Putamen (tissue), 1 donor: Measurements from ENCODE around the gene MAMDC4.
"Not testable (repeated sequence)": the region's sequence is repeated elsewhere in the genome, so short reads cannot be mapped to it uniquely, and the experiment has no call there.

Experiments
- DNase-seq: peaks from one replicate; pipeline ENCODE4 v3.0.0-alpha.2; 2016; ENCODE audit warnings: low spot score

Gene MAMDC4

GRCh38 chr9:136862849-136863622 is 10.9 kb downstream of the MAMDC4 start:
- DNase-seq = no peak

GRCh38 chr9:136863623-136864273 is 11.6 kb downstream of the MAMDC4 start:
- DNase-seq = no peak

DNA sequence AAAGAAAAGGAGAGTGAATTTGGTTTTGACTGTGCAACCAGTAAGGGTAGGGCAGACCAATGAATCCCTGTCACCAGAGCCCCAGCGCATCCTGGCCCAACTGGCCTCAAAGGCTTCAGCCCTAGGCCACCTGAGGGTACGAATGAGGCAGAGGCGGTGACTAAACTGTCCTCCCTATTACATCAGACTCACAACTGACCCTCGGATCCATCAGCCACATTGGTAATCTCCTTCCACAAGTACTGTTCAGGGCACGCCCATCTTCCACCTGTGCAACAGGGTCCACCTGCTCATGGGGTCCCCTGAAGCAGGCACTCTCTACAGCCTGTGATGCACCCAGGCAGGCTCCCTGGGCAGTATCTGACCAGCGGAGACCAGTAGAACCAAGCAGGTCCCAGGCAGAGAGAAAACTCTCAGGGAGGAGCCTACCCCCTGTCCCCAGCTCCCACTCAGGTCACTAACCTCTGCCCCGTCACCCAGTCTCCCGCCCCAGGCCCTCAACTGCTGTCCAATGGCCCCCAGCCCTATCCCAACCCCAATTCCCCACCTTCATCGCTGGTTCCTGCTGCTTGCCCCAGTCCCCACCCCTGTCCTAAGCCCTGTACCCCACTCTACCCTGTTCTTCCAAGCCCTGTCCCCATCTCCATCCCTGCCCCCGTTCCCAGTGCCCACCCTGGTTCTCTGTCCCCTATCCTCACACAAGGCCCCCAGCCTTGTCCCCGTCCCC is 13.1 kb downstream of the MAMDC4 start:
- DNase-seq = no peak

- no peak for DNase-seq
Measured at GRCh38 chr9:136865768-136866103, 13.6 kb downstream of the MAMDC4 start.

DNA sequence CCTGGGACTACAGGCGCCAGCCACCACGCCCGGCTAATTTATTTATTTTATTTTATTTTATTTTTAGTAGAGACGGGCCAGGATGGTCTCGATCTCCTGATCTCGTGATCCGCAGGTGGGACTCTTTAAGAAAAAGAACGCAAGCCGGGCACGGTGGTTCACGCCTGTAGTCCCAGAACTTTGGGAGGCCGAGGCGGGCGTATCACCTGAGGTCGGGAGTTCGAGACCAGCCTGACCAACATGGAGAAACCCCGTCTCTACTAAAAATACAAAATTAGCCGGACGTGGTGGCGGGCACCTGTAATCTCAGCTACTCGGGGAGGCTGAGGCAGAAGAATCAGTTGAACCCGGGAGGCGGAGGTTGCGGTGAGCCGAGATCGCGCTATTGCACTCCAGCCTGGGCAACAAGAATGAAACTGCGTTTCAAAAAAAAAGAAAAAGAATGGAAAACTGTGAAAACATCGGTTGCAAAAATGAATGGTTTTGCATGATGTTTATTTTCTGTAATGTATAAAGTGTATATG is 14.8 kb downstream of the MAMDC4 start:
- not testable (repeated sequence) for DNase-seq

GRCh38 chr9:136867480-136867879 is 15.3 kb downstream of the MAMDC4 start:
- DNase-seq = no peak

- no peak for DNase-seq
Measured at GRCh38 chr9:136867917-136868316, 15.8 kb downstream of the MAMDC4 start.

DNA sequence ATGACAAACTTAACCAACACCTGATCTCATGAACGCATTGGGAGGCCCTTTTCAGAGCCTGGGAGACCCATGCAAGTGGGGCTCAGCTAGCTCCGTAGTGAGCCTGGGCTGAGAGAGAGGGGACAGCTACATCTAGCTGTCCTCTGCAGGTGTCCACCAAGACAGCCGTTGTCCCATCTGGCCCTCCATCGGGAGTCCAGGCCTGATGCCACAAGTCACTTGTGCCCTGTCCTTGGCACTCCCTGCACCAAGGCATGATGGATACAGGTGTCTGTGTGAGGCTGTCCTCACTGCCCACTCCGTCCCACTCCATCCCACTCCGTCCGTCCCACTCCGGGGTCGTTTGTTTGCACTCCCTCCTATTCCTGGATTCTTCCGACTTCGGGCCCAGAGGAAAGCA is 16.5 kb downstream of the MAMDC4 start:
- DNase-seq = no peak

- not testable (repeated sequence) for DNase-seq
Measured at GRCh38 chr9:136869611-136870010, 17.5 kb downstream of the MAMDC4 start.

DNA sequence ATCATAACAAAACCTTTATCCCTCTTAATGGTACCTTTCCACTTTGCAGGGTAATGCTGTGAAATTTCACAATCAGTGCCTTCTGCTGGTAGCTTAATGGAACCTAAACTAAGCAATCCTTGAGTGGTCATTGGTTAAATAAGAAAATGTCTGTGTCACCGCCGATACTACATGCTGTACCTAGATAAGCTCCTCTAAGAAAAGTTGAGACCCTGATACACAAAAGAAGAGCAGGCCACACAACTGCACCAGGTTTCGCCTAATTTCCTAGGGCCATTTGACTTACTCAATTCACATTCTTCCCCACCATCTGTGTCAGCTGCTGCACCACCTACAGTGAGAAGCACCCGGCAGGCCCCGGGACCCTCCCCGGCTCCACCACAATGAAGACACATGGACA is 23.0 kb downstream of the MAMDC4 start:
- no peak for DNase-seq

DNA sequence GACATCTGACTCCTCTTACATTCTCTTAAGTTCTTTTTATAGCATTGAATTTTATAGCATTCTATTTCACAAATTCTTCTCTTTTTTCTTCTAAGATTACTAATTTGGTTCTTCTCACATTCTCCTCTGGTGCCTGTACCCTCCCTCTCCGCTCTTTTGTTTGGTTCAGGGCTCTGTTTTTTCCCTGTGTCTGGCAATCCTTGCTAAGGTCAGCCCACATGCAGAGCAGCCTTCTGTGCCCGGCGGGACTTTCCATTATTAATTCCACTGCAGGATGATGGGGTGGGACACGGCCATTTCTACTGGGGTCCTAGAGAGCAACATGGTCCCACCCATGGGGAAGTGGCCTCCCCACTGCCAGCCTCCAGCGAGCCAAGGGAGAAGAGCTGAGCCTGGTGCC is 24.3 kb downstream of the MAMDC4 start:
- DNase-seq = no peak

DNA sequence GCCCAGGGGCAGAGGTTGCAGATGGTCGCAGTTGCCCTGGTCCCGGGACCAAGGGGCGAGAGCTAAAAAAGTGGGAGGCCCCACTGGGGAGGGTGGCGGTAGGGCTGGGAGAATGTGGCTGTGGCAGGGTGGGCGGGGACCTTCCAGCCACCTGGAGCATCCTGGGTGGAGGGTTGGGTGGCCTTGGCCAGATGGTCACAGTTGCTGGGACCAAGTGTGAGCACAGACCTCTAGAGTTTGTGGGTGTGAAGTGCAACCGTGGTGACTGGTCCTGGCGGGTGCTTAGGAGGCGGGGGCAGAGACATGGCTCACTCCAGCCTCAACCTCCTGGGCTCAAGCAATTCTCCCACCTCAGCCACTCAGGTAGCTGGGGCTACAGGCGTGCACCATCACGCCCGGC is 28.5 kb downstream of the MAMDC4 start:
- no peak for DNase-seq

DNA sequence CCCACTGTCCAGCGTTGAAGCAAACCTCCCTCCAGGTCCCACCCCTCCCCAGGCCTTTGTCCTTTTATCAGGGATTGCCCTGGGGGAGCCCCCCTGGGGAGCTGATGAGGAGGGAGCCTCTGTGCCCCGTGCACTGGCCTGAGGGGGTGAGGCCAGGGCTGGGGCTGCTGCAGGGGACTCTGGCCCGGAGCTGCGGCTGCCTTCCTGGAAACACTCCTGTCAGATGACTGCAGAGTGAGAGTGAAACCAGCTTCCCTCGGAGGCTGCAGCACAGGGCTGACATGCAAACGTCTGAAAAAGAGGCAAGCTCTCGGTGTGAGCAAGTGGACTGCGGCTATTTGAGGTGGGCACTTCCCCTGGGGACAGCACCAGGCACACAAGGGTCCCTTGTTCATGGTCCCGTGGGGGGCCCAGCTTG is 29.6 kb downstream of the MAMDC4 start:
- DNase-seq = no peak

DNA sequence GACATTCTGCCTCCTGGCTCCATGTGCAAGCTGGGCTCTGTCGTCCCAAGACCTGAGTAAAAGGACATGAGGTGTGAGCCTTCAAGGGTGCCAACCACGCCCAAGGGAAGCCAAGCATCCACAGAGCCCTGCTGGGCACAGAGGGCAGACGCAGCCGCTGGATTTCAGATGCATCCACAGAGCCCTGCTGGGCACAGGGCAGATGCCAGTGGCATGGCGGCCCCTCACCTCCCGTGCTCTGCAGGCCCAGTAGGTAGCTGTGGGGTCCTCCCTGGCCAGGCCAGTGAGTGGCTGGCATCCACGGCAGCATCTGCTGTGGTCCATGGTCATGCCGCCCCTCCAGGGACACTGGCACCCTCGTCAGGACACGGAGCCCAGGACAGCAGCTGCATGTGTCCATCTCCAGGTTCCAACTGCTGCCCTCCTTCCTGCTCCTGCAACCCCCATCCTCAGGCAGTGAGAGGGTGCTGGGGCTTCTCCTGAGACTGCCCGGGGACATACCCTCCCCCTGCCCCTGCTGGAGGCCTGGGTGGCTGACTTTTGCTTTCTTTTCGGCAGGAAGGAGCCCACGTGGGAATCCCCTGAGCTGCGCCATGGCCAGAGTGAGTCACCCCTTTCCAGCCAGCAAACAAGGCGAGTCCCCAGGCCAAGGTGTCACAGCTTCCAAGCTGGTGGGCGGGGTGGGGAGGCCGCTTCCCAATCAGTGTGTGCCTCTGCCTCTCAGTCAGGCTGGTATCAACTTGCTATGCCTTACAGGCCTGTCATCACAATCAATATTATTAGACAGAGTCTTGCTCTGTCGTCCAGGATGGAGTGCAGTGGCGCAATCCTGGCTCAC is 30.2 kb downstream of the MAMDC4 start:
- DNase-seq = no peak

GRCh38 chr9:136882947-136883283 is 30.8 kb downstream of the MAMDC4 start:
- DNase-seq = not testable (repeated sequence)

- not testable (repeated sequence) for DNase-seq
Measured at GRCh38 chr9:136883670-136884069, 31.5 kb downstream of the MAMDC4 start.

GRCh38 chr9:136885950-136886578 is 33.9 kb downstream of the MAMDC4 start, which contains the start of gene TRAF2:
TSS of gene TRAF2 (plus strand) at chr9:136886516. CDS start at chr9:136898741, 12,225 bp downstream.
- DNase-seq = peak; percentile 98

- no peak for DNase-seq
Measured at GRCh38 chr9:136886610-136887597, 34.8 kb downstream of the MAMDC4 start.

- no peak for DNase-seq
Measured at GRCh38 chr9:136888454-136888853, 36.3 kb downstream of the MAMDC4 start.

DNA sequence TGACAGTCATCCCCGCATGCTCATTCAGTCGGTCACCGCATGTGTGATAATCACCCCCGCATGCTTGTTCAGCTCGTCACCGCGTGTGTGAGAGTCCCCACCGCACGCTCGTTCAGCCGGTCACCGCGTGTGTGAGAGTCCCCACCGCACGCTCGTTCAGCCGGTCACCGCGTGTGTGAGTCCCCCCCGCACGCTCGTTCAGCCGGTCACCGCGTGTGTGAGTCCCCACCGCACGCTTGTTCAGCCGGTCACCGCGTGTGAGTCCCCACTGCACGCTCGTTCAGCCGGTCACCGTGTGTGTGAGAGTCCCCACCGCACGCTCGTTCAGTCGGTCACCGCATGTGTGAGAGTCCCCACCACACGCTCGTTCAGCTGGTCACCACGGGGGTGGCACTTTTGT is 37.7 kb downstream of the MAMDC4 start:
- DNase-seq = no peak
